Calu3 (cell line): ENCODE measurements around the gene HEATR5A. TPM values are rescaled to one million over a fixed set of nuclear protein-coding genes. Genes with fewer than 3 reads are reported as not detected.

ENCODE experiments used
- BruUV-seq: library from RNA; stranded (reverse); fragments of 400-500 nt; replicated peaks from 2 replicates; lab custom pipeline; 2021; lab: Mats Ljungman, UMichigan
- CTCF ChIA-PET: fragments of 300-600 bp; sonication (Branson Sonifier 250); formaldehyde crosslinking; loops from one replicate; lab custom pipeline; 2022; ENCODE audit warnings: antibody characterized with exemption; lab: Charles Lee
- DNase-seq: peaks from one replicate; pipeline ENCODE4 v3.0.0; 2022
- H3K27ac Mint-ChIP-seq: one replicate; pipeline ENCODE4 v1.8.0; 2022; ENCODE audit warnings: mixed read lengths; ENCODE audit not compliant: unreplicated experiment
- H3K27me3 Mint-ChIP-seq: one replicate; pipeline ENCODE4 v1.8.0; 2022; ENCODE audit warnings: mixed read lengths; ENCODE audit not compliant: unreplicated experiment
- H3K36me3 Mint-ChIP-seq: one replicate; pipeline ENCODE4 v1.8.0; 2022; ENCODE audit warnings: mild to moderate bottlenecking, moderate library complexity, mixed read lengths; ENCODE audit not compliant: insufficient read depth, unreplicated experiment
- H3K4me1 Mint-ChIP-seq: one replicate; pipeline ENCODE4 v1.8.0; 2022; ENCODE audit warnings: mild to moderate bottlenecking, low read depth, mixed read lengths; ENCODE audit not compliant: unreplicated experiment
- H3K4me3 Mint-ChIP-seq: one replicate; pipeline ENCODE4 v1.8.0; 2022; ENCODE audit warnings: mild to moderate bottlenecking, low read depth, moderate library complexity, mixed read lengths; ENCODE audit not compliant: unreplicated experiment
- H3K9me3 Mint-ChIP-seq: one replicate; pipeline ENCODE4 v1.8.0; 2022; ENCODE audit warnings: low read depth, mixed read lengths; ENCODE audit not compliant: unreplicated experiment
- CTCF ChIP-seq: fragments of 200-600 bp; IDR thresholded peaks from one replicate; pipeline ENCODE4 v1.8.0; 2022; ENCODE audit warnings: antibody characterized with exemption; ENCODE audit not compliant: unreplicated experiment
- intact Hi-C: fragments of 100-400 bp; cut with micrococcal nuclease; formaldehyde crosslinking; loops from one replicate; pipeline ENCODE4 v1.10.0; 2022; ENCODE audit not compliant: unreplicated experiment
- total RNA-seq: library from RNA; stranded (reverse); gene quantifications from 2 replicates; pipeline ENCODE4 v1.2.3, GENCODE V29; 2022

HEATR5A gene
- total RNA-seq, 1 experiment from 2014 or later: 28.9 TPM

DNA sequence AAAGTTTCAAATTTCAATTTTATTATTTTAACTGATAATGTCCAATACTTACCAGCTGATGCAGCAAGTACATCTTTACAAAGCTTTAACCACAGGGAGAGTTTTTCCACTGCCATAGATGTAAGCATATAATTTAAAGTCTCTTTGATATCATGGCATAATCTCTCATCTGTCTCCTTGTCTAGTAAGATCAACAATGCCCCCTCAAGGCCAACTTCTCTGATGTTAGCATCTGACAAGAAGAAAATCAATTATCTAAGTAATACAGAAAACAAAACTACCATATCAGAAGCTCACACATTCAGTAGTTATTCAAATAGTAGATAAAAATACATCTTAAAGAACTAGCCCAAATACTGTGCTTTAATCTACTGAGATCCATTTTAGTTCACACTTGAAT lies 94.2 kb downstream of the HEATR5A start:
- Mint-ChIP-seq H3K27me3 (no peaks in the 10 kb centered on the region), H3K27ac (no peak overlapping the region), H3K9me3 (no peaks in the 10 kb centered on the region), H3K4me1 (no peaks in the 10 kb centered on the region), H3K36me3 (peaks cover 4% of the 10 kb centered on the region), H3K4me3 (no peak overlapping the region)
- no TSS peak for BruUV-seq
- intact Hi-C loops: loop anchor here (10.0 kb wide), 1 partner anchor 121 kb away; the partner anchor contains the start of gene HECTD1
- TF ChIP-seq CTCF: no peak
- DNase-seq: peak; percentile 25
- CTCF ChIA-PET: interaction anchor here (0.7 to 1.2 kb wide), 3 partner anchors 28 to 1563 kb away, joined by 3 to 4 read pairs (median 3); partner anchors contain the start of gene HECTD1

GRCh38 chr14:31323419-31323818 lies 96.9 kb downstream of the HEATR5A start:
- H3K4me1 Mint-ChIP-seq: no peaks in the 10 kb centered on the region
- intact Hi-C loops: loop anchor here (10.0 kb wide), 1 partner anchor 119 kb away; the partner anchor contains the start of gene HECTD1
- H3K27ac Mint-ChIP-seq: no peak overlapping the region
- CTCF ChIA-PET: interaction anchor here (0.9 kb wide), 1 partner anchor 116 kb away, joined by 3 read pairs; the partner anchor contains the start of gene HECTD1
- no peak for TF ChIP-seq CTCF
- H3K27me3 Mint-ChIP-seq: no peaks in the 10 kb centered on the region
- DNase-seq: no peak
- no TSS peak for BruUV-seq
- H3K9me3 Mint-ChIP-seq: no peaks in the 10 kb centered on the region
- peaks cover 4% of the 10 kb centered on the region for H3K36me3 Mint-ChIP-seq
- no peak overlapping the region for H3K4me3 Mint-ChIP-seq

DNA sequence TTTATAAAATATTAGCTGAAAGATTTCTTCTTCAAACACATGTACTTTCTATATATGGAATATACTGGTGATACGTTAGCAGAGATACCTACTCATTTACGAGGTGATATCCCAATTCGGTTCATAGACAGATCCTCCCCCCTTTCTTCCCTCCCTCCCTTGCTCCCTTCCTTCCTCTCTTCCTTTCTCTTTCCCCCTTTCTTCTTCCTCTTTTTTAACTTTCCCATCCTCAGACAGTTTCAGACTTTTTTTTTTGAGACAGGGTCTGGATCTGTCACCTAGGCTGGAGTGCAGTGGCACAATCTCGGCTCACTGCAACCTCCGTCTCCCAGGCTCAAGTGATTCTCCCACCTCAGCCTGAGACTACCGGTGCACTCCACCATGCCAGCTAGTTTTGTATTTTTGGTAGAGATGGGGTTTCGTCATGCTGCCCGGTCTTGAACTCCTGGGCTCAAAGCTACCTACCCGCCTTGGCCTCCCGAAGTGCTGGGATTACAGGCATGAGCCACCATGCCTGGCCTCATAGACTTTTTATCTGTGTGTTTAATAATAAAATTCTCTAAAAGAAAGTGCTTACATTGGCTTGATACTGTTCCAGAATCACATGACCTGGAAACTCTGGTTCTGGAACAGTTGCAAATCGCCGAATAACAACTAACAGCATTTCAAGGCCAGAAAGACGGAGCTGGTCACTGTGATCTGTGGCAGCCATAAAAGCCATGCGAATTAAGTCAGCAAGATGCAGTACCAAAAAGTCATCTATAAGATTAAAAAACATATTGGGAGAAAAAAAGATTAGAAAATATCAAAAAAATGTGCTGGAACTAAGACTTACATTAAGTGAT lies 99.2 kb downstream of the HEATR5A start:
- CTCF ChIA-PET: no interaction called here
- Mint-ChIP-seq H3K4me3 (no peak overlapping the region), H3K9me3 (no peaks in the 10 kb centered on the region), H3K36me3 (peaks cover 4% of the 10 kb centered on the region), H3K27me3 (no peaks in the 10 kb centered on the region), H3K27ac (no peak overlapping the region), H3K4me1 (no peaks in the 10 kb centered on the region)
- intact Hi-C loops: loop anchor here (10.0 kb wide), 1 partner anchor 116 kb away; the partner anchor contains the start of gene HECTD1
- no TSS peak for BruUV-seq
- no peak for TF ChIP-seq CTCF
- DNase-seq: no peak

- Mint-ChIP-seq H3K27me3 (no peaks in the 10 kb centered on the region), H3K4me1 (no peaks in the 10 kb centered on the region), H3K27ac (no peak overlapping the region), H3K9me3 (no peaks in the 10 kb centered on the region), H3K36me3 (peaks cover 4% of the 10 kb centered on the region), H3K4me3 (no peak overlapping the region)
- no peak for TF ChIP-seq CTCF
- CTCF ChIA-PET: no interaction called here
- no TSS peak for BruUV-seq
- DNase-seq: no peak
- intact Hi-C loops: loop anchor here (10.0 kb wide), 1 partner anchor 115 kb away; the partner anchor contains the start of gene HECTD1
These were observed 100.1 kb downstream of the HEATR5A start for GRCh38 chr14:31320216-31320615.
